ENCODE measurements around the gene DYNC1H1. TPM values are rescaled to one million over a fixed set of nuclear protein-coding genes. Genes with fewer than 3 reads are reported as not detected.

Gene DYNC1H1
- total RNA-seq, 1 donor from 2014 or later: 662 TPM

- no peak for TF ChIP-seq CTCF (IDR thresholded peaks at IDR 0.05; ENCODE audit: unreplicated experiment)
- no peaks in the 10 kb centered on the region for H3K9me3 Mint-ChIP-seq (ENCODE audit: unreplicated experiment)
- no peak for DNase-seq (ENCODE audit: low spot score)
- peaks cover 63% of the 10 kb centered on the region for H3K36me3 Mint-ChIP-seq (ENCODE audit: low read depth, unreplicated experiment)
- H3K27ac Mint-ChIP-seq (ENCODE audit: unreplicated experiment): no peak overlapping the region
- H3K27me3 Mint-ChIP-seq (ENCODE audit: unreplicated experiment): no peaks in the 10 kb centered on the region
- no peaks in the 10 kb centered on the region for H3K4me1 Mint-ChIP-seq (ENCODE audit: unreplicated experiment)
- no peak overlapping the region for H3K4me3 Mint-ChIP-seq (ENCODE audit: unreplicated experiment)
Measured at GRCh38 chr14:101992708-101993107, 28.3 kb downstream of the DYNC1H1 start.

GRCh38 chr14:101997429-101998336, 33.3 kb downstream of the DYNC1H1 start:
- no peak for DNase-seq (ENCODE audit: low spot score)
- Mint-ChIP-seq H3K9me3 (ENCODE audit: unreplicated experiment) (no peaks in the 10 kb centered on the region), H3K27ac (ENCODE audit: unreplicated experiment) (peak overlapping the region; percentile 14), H3K36me3 (ENCODE audit: low read depth, unreplicated experiment) (peaks cover 69% of the 10 kb centered on the region), H3K4me3 (ENCODE audit: unreplicated experiment) (no peak overlapping the region), H3K27me3 (ENCODE audit: unreplicated experiment) (no peaks in the 10 kb centered on the region), H3K4me1 (ENCODE audit: unreplicated experiment) (no peaks in the 10 kb centered on the region)
- TF ChIP-seq CTCF (IDR thresholded peaks at IDR 0.05; ENCODE audit: unreplicated experiment): no peak

- no peak for TF ChIP-seq CTCF (IDR thresholded peaks at IDR 0.05; ENCODE audit: unreplicated experiment)
- peak overlapping the region; percentile 48 for H3K4me3 Mint-ChIP-seq (ENCODE audit: unreplicated experiment)
- H3K9me3 Mint-ChIP-seq (ENCODE audit: unreplicated experiment): no peaks in the 10 kb centered on the region
- no peaks in the 10 kb centered on the region for H3K27me3 Mint-ChIP-seq (ENCODE audit: unreplicated experiment)
- peaks cover 58% of the 10 kb centered on the region for H3K36me3 Mint-ChIP-seq (ENCODE audit: low read depth, unreplicated experiment)
- no peaks in the 10 kb centered on the region for H3K4me1 Mint-ChIP-seq (ENCODE audit: unreplicated experiment)
- no peak for DNase-seq (ENCODE audit: low spot score)
- no peak overlapping the region for H3K27ac Mint-ChIP-seq (ENCODE audit: unreplicated experiment)
Measured at GRCh38 chr14:102000902-102001301, 36.5 kb downstream of the DYNC1H1 start.

GRCh38 chr14:102005336-102005735, 41.0 kb downstream of the DYNC1H1 start:
- Mint-ChIP-seq H3K9me3 (ENCODE audit: unreplicated experiment) (no peaks in the 10 kb centered on the region), H3K4me1 (ENCODE audit: unreplicated experiment) (no peaks in the 10 kb centered on the region), H3K36me3 (ENCODE audit: low read depth, unreplicated experiment) (peaks cover 64% of the 10 kb centered on the region), H3K27me3 (ENCODE audit: unreplicated experiment) (peaks cover 2% of the 10 kb centered on the region), H3K27ac (ENCODE audit: unreplicated experiment) (no peak overlapping the region), H3K4me3 (ENCODE audit: unreplicated experiment) (no peak overlapping the region)
- DNase-seq (ENCODE audit: low spot score): no peak
- TF ChIP-seq CTCF (IDR thresholded peaks at IDR 0.05; ENCODE audit: unreplicated experiment): no peak

- peaks cover 68% of the 10 kb centered on the region for H3K36me3 Mint-ChIP-seq (ENCODE audit: low read depth, unreplicated experiment)
- no peak for DNase-seq (ENCODE audit: low spot score)
- no peak overlapping the region for H3K4me3 Mint-ChIP-seq (ENCODE audit: unreplicated experiment)
- no peaks in the 10 kb centered on the region for H3K4me1 Mint-ChIP-seq (ENCODE audit: unreplicated experiment)
- no peaks in the 10 kb centered on the region for H3K9me3 Mint-ChIP-seq (ENCODE audit: unreplicated experiment)
- H3K27me3 Mint-ChIP-seq (ENCODE audit: unreplicated experiment): peaks cover 2% of the 10 kb centered on the region
- no peak for TF ChIP-seq CTCF (IDR thresholded peaks at IDR 0.05; ENCODE audit: unreplicated experiment)
- no peak overlapping the region for H3K27ac Mint-ChIP-seq (ENCODE audit: unreplicated experiment)
Measured at GRCh38 chr14:102007916-102008418, 43.6 kb downstream of the DYNC1H1 start.

Data from endothelial cell (in vitro differentiated cells).